Measurements from ENCODE around the gene WLS. TPM values are rescaled to one million over a fixed set of nuclear protein-coding genes. Genes with fewer than 3 reads are reported as not detected.
A peak's percentile ranks its signal among the peaks of the same experiment; 100 is the strongest.

WLS gene
- total RNA-seq, 1 donor from 2014 or later: 32.5 TPM

DNA sequence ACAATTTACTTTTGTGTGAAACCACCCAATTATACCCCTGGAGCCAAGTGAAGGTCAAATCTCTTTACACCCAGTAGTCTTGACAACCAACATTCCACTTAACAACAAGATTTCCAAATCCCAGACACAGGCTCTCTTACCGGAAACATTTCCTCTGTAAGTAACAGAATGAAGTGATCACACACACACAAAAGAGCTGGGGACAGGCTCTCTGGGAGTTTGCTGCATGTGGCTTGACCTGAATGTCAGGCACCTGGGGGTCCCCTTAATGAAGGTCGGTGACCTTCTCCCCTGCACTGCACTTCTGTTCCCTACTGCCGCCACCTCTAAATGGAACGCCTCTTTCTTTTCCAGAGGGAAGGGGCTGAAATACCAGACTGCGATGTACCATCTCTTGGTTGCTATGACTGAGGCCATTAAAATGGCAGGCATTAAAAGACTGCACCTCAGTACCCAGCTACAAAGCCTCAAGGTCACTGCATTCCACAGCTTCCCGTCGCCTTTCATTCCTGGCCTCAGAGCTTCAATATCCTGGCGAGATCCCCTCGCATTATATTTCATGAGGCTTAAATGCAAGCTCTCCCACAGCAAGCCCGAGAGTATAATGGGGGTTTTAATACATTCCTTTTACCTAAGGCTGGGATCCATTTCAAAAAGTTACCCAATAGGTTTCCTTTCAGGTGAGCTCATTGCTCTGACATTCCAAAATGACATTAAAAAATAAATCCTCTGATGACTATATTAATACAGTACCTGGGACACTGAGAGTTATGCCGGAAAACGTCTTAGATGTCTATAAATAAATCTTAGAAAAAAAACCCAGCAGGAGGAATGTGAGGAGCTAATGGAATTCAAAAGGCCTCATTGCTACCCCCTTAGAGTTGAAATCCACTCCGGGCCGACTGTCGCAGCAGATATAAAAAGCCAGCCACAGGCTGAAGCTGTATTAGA, 91.0 kb downstream of the WLS start:
- peak; percentile 79 for DNase-seq (ENCODE audit: low read depth)

DNA sequence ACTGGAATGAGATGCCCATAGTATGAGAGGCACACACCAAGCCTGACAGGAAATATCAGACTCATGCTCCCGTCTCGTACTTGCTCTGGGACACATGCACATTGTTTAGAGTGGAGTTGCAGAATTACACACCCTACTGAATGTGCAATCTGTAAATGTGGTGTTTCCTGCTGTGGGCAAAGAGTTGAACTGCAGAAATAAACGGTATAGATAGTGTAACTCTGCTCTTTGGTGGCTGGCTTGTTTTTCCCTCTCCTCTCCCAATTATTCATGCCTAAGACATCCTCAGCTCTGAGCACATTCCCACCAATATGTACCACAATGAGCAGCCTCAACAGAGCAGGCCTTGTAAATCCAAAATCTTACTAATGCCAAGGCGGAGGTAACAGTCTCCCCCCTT, 91.8 kb downstream of the WLS start:
- no peak for DNase-seq (ENCODE audit: low read depth)

GRCh38 chr1:68136187-68136586, 96.1 kb downstream of the WLS start:
- peak; percentile 65 for DNase-seq (ENCODE audit: low read depth)

DNA sequence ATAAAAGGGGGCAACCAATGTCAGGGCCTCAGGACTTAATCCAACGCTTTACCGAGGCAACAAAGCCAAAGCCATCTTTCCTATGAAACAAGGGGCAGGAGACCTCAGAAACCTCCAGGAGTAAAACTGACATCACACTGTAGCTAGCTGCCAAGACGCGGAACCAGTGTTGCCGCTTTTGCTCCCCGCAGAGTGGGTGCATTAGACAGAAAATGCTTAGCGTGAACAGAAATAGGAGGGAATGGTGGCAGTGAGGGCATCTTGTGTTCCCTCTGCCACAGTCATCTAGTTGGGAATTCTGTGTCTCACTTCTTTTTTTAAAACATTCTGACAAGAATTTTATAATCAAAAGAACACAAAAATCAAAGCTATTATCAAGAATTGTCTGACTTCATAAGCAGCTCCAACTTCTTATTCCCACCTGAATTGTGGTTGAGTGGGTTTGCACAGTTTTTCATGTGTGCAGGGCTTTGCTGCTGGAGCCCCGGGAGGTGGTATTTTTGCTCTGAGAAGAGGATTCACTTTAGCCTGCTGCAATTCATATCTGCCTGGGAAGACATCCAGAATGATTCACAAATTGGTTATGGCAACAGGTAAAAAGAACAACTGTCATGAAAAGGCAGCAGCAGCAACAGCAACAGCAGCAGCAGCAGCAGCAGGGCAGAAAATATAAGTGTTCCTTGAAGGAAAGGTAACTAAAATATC, 99.7 kb downstream of the WLS start:
- DNase-seq (ENCODE audit: low read depth): no peak

- no peak for DNase-seq (ENCODE audit: low read depth)
Observed at GRCh38 chr1:68131261-68131660, 101.1 kb downstream of the WLS start.

GRCh38 chr1:68129536-68130250, 102.6 kb downstream of the WLS start:
- DNase-seq (ENCODE audit: low read depth): no peak

DNA sequence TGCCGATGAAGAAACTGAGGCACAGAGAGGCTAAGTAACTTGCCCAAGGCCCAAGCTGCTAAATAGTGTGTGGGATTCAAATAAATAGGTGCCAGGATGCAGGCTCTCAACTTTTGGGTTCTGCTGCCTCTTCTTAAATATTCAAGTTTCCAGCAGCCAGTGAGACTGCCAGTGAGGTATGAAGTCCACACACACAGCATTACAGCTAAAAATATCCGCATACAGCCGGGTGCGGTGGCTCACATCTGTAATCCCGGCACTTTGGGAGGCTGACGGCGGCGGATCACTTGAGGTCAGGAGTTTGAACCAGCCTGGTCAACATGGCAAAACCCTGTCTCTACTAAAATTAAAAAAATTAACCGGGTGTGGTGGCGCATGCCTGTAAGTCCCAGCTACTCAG, 103.5 kb downstream of the WLS start:
- DNase-seq (ENCODE audit: low read depth): no peak

GRCh38 chr1:68128157-68128556, 104.2 kb downstream of the WLS start:
- peak; percentile 84 for DNase-seq (ENCODE audit: low read depth)

- DNase-seq (ENCODE audit: low read depth): peak; percentile 80
Observed at GRCh38 chr1:68121536-68121935, 110.8 kb downstream of the WLS start.

DNA sequence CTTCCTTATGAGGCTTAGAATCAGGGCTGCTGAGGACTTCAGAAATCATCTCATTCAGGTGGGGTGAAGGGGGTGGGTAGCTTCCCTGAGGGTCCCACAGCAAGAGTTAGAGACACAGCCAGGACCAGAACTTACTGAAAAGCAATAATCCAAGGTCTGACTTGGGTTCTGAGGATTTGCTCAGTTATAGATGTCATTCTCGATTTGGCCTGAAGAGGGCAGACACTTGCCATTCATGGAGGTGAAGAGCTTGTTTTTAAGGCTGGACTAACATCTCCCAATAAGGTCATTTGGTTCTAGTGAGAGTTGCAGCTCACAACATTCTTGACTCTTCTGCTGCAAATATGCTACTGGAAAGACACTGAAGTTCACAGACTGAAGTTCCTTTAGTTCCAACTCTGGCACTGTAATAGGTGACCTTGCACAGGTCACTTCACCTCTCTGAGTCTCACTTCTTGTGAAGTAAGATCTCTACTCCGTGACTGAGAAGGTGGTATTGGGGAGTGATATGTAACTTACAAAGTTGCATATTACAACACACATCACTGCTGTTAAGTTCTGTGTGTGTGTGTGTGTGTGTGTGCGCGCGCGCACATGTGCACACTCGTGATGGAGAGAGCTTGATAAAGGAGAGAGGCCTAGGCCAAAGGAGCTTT, 112.1 kb downstream of the WLS start:
- peak; percentile 82 for DNase-seq (ENCODE audit: low read depth)

DNA sequence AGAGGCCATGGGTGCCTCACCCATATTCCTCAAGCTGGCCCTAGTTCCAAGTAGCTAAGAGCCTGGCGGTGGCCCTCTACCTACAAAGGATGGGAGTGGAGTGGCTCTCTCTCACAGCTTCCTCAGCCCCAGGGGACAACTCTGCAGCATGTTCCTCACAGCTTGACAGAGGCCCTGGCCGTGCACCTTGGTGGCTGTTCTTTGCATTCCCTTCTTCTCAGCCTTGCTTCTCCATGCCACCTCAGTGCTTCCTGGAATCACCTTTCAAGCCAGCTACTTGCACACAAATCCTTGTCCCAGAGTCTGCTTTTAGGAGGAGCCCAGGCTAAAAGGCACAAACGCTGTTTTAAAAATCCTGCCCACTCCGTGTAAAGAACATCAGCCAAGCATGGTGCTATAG, 112.9 kb downstream of the WLS start:
- no peak for DNase-seq (ENCODE audit: low read depth)

- no peak for DNase-seq (ENCODE audit: low read depth)
Observed at GRCh38 chr1:68117416-68117815, 114.9 kb downstream of the WLS start.

GRCh38 chr1:68116643-68117235, 115.6 kb downstream of the WLS start:
- peak; percentile 32 for DNase-seq (ENCODE audit: low read depth)

DNA sequence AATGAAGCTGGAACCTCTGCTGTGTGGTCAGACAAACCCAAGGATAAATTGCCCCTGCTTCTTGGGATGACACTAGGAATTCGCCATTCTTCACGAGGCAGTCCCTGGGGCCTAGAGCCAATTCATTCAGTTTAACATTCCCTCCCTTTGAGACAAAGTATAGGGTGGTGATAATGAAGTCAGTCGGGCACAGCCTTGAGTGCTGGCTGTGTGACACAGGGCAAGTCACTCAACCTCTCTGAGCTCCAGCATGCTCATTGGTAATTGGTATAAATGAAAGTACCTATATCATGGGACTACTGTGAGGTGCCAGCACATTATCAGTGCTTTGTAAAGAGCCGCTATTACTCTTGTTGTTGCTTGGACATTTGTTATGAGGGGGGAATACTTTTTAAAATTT, 117.0 kb downstream of the WLS start:
- DNase-seq (ENCODE audit: low read depth): no peak

DNA sequence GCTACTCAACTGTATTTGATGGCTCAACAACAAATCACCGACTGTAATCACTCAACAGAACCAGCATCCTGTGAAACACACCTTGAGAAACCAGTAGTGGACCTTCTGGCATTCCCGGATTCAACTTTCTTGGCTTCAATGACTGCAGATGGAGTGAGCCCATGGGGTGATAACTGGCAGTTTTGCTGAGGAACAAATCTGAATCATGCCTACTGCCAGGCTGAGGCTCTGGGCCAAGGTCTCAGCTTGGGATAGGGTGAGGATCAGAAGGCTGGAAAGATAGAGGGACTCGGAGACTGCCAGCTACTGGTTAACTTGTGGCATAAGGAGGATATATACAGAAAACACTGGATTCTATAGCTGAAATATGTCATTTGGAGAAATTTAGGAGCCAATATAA, 118.4 kb downstream of the WLS start:
- no peak for DNase-seq (ENCODE audit: low read depth)

- peak; percentile 47 for DNase-seq (ENCODE audit: low read depth)
Observed at GRCh38 chr1:68112835-68113243, 119.5 kb downstream of the WLS start.

DNA sequence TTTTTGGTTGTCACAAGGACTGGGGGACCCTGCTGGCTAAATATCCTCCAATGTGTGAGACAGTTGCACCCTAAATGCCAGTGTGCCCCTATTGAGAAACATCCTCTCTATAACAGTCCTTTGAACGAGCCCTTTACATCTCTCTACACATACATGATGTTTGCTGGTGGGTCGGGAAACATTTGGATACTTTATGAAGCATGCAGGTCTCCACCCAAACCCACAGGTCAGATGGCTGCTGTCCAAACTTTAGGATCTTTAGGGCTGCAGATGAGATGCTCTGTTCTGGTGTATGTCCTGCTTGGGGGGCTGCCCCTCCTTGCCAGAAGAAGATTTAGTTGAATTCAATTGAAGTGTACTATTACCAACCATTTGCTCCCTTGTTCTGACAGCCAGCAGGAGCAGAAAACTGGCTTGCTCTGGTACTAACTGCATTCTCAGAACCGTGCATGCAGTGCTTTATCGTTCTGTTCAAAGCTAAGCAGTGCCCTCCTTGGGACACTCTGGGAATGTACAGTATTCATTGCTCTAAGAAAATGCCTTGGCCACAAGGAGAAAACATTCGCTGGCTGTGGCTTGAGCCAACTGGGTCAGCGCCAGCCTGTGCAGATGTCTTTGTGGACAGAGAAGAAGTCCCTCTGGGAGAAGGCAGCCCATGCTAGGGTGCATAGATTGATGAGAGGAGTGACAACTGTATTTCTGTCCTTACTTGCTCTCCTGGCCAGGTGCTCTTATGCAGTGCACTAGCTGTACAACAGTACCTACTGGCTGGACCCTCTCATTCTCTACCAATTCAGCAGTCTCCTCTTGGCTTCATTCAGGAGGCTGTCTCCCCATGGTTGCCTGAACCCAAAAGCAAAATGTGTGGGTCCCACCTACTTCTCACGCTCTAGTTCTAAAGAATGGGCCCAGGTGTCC, 120.5 kb downstream of the WLS start:
- peak; percentile 85 for DNase-seq (ENCODE audit: low read depth)

DNA sequence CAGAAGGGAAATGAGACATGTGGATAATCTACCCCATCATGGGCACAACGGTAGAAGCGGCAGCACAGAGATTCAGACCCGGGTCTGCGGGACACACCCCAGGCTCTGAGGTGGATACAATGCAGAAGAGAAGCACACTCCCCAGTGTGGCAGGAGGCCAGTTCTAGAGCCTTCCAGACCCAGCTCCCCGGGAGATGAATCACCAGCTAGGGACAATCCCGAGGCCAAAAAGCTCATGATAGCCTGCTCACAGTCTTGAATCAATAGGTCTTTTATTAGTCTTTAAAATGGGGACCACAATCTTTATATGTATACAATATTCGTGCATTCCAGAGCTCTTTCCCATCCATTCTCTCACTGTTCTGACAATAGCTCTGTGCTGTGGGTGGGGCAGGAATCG, 124.6 kb downstream of the WLS start:
- no peak for DNase-seq (ENCODE audit: low read depth)

DNA sequence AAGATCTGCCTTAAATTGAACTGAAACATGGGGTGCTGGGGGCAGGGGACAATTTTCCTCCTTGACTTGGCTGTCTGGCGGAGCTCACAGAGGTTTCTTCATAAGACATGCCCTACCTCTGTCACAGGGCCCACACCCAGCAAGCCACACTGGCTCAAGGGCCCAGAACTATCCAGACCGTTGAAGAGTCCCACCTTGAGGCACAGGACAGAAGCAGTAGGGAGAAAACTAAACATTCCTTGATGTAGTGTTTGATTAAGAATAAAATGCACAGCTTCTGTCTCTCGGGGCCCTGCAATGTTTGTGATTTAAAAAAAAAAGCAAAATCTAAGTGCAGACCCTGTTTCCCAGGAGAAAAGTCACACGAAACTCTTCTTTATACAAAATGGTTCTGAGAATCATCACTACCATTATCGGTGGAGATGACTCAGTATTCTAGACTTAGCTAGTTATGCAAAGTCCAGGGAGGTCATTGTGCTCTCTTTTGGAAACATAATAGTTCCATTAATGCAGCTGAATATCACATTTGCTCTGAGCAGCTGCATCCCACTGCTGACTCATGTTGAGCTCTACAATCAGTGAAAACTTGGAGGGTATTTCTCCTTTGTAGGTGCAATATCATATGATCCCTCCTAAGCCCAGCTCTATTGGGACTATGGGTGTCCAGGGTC, 128.3 kb downstream of the WLS start:
- peak; percentile 30 for DNase-seq (ENCODE audit: low read depth)
